Fibroblast of skin of left quadriceps (primary cell): ENCODE measurements around the gene DNAL1.

ENCODE experiments used
- DNase-seq, 2 experiments: peaks; one replicate each; pipeline ENCODE4 v3.0.0-alpha.2; 2013; ENCODE audit warnings: low read depth in 2 of 2

DNAL1 gene

GRCh38 chr14:73744175-73744867 lies 99.5 kb downstream of the DNAL1 start:
- DNase-seq = no peak

- DNase-seq = no peak
Measured at GRCh38 chr14:73744874-73745529, 100.2 kb downstream of the DNAL1 start.

GRCh38 chr14:73745571-73746519 lies 101.1 kb downstream of the DNAL1 start:
- no peak for DNase-seq

DNA sequence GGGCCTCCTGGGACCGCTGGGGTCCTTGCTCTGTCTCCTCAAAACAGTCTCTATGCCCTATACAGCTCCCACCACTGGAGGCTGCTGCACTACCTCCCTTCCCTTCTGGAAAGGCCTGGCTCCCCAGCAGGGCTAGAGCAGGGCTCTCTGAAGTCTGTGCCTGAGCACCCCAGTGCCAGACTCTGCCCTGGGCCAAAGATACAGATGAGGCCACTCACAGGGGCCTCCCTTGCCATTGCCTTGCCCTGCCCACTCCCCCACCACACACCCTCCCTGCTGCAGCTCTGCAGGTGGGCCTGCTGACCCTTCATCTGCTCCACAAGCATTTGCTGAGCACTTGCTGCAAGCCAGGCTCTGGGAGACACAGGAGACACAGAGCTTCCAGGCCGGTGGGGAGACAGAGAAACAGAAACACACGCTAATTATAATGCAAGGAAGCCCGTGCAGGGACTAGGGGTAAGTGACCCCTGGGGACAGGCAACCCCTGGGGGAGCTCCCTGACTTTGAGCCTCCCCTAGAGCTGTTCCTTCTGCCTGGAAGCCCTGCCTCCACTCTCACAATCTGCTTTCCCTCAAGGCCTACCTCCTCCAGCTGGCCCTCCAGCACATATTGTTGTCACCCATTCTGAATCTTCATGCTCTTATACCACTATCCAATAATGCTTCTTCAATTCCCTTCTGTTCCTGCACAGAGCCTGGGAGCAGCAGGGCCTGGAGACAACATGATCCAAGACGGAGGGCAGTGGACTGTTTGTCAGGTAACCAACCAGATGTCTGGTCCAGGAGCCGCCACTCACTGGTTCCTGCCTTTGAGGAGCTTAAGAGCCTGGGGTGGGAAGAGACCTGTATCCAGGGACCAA lies 102.0 kb downstream of the DNAL1 start:
- no peak for DNase-seq

- no peak for DNase-seq
Measured at GRCh38 chr14:73747379-73748211, 102.8 kb downstream of the DNAL1 start.

- no peak for DNase-seq
Measured at GRCh38 chr14:73748858-73749357, 104.1 kb downstream of the DNAL1 start.

DNA sequence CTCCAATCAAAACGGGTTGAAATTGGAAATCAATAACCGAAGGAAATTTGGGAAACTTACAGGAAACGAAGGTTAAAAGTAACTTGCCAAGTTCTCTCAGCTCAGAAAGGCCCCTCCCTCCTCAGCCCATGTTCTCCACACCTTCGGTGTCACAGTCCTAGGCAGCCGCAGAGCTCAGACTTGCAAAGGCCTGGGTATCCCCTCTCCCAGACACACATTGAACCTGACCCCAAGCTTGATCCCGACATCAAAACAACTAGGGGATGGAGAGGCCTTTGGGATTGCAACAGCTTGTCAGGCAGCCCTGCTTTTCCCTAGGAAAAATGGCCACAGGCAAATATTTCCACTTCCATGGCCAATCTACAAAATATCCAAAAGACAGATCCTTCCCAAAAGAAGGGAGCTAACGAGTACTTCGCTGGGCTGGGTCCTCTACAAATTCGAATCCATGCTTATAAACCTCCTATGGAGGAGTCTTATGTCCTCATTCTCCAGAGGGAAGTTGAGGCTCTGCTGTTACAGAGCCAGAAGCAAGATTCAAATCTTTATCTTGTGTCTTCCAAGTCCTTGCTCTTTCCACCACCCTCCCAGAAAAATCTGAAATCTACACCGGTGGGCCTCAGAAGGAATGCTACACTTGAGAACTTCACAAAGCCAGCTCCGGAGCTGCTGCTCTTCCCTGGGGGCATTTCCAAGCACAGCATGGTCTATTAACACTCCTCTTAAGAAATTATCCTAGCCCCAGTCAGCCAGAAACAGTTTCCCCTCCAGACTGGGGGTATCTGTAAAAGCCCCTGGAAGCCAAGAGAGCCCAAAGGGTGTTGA lies 105.1 kb downstream of the DNAL1 start:
- DNase-seq = no peak

DNA sequence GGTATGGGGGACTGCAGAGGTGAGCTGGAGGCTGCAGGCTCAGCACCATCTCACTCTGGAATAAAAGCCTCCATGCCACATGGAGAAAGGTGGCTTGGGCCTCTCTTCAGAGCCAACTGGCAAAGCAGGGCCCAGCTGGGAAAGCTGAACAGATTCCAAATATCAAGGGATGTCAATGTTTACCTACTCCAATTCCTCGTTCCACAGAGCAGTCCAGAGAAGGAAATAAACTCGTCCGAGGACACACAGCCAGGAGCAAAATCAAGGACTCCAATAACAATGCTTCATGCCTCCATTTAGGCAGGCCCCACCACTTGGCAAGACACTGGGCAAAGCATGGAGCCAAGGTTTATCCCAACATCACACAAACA lies 105.7 kb downstream of the DNAL1 start:
- no peak for DNase-seq

DNA sequence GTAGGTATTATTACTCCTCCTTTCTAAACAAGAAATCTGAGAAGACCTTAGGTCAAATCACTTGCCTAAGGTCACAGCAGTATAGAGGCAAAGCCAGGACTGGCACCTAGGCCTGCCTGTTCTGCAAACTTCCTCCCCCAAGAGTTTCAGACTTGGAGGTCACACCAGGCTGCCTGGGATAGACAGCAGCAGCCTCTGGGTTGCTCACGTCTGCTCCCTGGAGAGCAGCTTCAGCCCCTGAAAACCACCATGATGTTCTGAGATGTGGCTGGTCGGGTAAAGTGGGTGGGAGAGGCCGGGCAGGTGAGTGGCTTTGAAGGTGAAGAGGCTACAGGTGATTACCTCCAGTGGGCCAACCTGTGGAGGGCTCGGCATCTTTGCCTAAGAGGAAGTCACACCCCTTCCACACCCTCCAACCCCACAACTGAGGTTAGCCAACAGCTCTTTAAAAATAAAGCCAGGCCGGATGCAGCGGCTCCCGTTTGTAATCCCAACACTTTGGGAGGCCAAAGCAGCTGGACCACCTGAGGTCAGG lies 106.4 kb downstream of the DNAL1 start:
- no peak for DNase-seq

DNA sequence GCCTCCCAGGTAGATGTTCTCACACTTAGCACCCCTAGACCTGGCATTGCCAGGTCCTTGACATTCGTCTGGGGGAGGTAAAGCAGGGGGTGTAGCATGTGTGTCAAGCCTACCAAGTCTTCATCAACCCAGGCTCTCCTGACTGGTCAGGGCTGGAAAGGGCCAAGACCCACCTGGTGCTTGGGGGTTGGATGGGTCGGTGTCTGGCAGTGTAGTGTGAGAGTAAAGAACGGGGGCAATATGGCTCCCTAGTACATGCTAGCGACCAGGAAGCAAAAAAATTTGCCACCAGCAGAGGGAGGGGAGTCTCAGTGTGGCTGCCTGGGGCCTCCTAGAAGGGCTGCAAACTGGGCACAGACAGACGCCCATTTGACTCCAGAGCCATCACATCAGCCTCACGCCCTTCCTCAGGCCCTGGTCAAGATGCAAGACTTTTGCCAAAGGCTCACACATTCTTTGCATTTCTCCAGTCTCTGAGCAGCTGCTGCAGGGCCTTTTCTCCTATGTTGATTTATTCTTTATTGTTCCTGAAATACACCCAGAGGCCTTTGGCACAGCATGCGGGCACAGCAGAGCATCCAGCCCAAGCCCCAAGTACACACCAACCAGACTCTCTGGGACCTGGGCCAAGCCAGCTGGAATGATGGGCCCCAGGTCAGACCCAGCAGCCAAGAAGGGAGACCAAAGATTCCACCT lies 107.7 kb downstream of the DNAL1 start:
- no peak for DNase-seq
